ENCODE results near the gene S100A7A. TPM values are rescaled to one million over a fixed set of nuclear protein-coding genes. Genes with fewer than 3 reads are reported as not detected.
A peak's percentile ranks its signal among the peaks of the same experiment; 100 is the strongest.

The S100A7A gene
- total and polyA plus RNA-seq, 2 of the 8 experiments (the other 6 are each of a cell fraction or from before 2014, with no cell fraction given): not detected

GRCh38 chr1:153465811-153466636 is 49.7 kb downstream of the S100A7A start (continued):
- TF ChIP-seq CHD7 (IDR thresholded peaks at IDR 0.05; ENCODE audit: insufficient replicate concordance, low read length) (peak; percentile 41), POLR2AphosphoS5 (IDR thresholded peaks at IDR 0.05; ENCODE audit: low read depth, low read length) (peak; percentile 48; the same call in 1 of the 2 replicates), KDM5A (IDR thresholded peaks at IDR 0.05; ENCODE audit: low read length) (no peak), TAF1 (IDR thresholded peaks at IDR 0.05; ENCODE audit: low read depth, low read length) (peak; percentile 81), TAF7 (optimal IDR thresholded peaks at IDR 0.05; ENCODE audit: borderline replicate concordance, low read depth, low read length) (peak; percentile 44), RAD21 (IDR thresholded peaks at IDR 0.05 in 1 of 2, conservative IDR thresholded peaks at IDR 0.05 in 1 of 2; ENCODE audit: low read depth in 2 of 2, low read length in 2 of 2) (peak; percentile 61 to 67), FOSL1 (IDR thresholded peaks at IDR 0.05; ENCODE audit: insufficient read depth, low read depth, low read length) (no peak), BRCA1 (IDR thresholded peaks at IDR 0.05; ENCODE audit: low read depth, low read length) (no peak), CHD2 (IDR thresholded peaks at IDR 0.05; ENCODE audit: low read length) (no peak)
